Liver (tissue), 9 donors: ENCODE measurements around the gene SCARB1. TPM values are rescaled to one million over a fixed set of nuclear protein-coding genes. Genes with fewer than 3 reads are reported as not detected.

Experiments
- DNase-seq: peaks from one replicate; pipeline ENCODE4 v3.0.0-alpha.2; 2017; ENCODE audit warnings: low spot score
- H3K27ac ChIP-seq, 2 donors: one replicate each; pipeline ENCODE4 v1.7.0; 2013; ENCODE audit warnings: inconsistent platforms in 2 of 2, low read length in 2 of 2, control low read depth in 1 of 2, low read depth in 1 of 2, mild to moderate bottlenecking in 1 of 2
- H3K27me3 ChIP-seq, 4 donors: one replicate each; pipeline versions ENCODE4 v1.6.1 to v1.7.0; 2013; ENCODE audit warnings: low read length in 3 of 4, inconsistent platforms in 1 of 4, mild to moderate bottlenecking in 1 of 4, moderate library complexity in 1 of 4; ENCODE audit not compliant: control insufficient read depth in 4 of 4, insufficient read depth in 4 of 4
- H3K36me3 ChIP-seq, 4 donors: one replicate each; pipeline versions ENCODE4 v1.6.1 to v1.7.0; 2013; ENCODE audit warnings: low read length in 3 of 4, mild to moderate bottlenecking in 3 of 4, low read depth in 1 of 4, moderate library complexity in 1 of 4; ENCODE audit not compliant: control insufficient read depth in 4 of 4, insufficient read depth in 3 of 4
- H3K4me1 ChIP-seq, 4 donors: one replicate each; pipeline versions ENCODE4 v1.6.1 to v1.7.0; 2013; ENCODE audit warnings: low read length in 3 of 4, mild to moderate bottlenecking in 3 of 4, moderate library complexity in 1 of 4; ENCODE audit not compliant: control insufficient read depth in 4 of 4, insufficient read depth in 4 of 4
- H3K4me3 ChIP-seq, 3 donors: one replicate each; pipeline versions ENCODE4 v1.6.1 to v1.7.0; 2013; ENCODE audit warnings: low read length in 3 of 3, control low read depth in 1 of 3, low read depth in 1 of 3, mild to moderate bottlenecking in 1 of 3
- H3K9ac ChIP-seq, 2 donors: one replicate each; pipeline ENCODE4 v1.7.0; 2013; ENCODE audit warnings: low read length in 2 of 2, mild to moderate bottlenecking in 2 of 2, moderate library complexity in 2 of 2, control low read depth in 1 of 2, low read depth in 1 of 2
- H3K9me3 ChIP-seq, 4 donors: one replicate each; pipeline versions ENCODE4 v1.6.1 to v1.7.0; 2013; ENCODE audit warnings: low read length in 3 of 4; ENCODE audit not compliant: control insufficient read depth in 4 of 4
- EGR1 ChIP-seq, 2 donors: IDR thresholded peaks; 2 replicates each; pipeline ENCODE4 v1.6.1; 2016 to 2018; ENCODE audit warnings: antibody characterized with exemption in 2 of 2, low read depth in 2 of 2
- FOXA1 ChIP-seq: IDR thresholded peaks from 2 replicates; pipeline ENCODE4 v1.6.1; 2016; ENCODE audit warnings: antibody characterized with exemption
- FOXA2 ChIP-seq: IDR thresholded peaks from 2 replicates; pipeline ENCODE4 v1.6.1; 2016; ENCODE audit warnings: antibody characterized with exemption
- GABPA ChIP-seq, 2 donors: IDR thresholded peaks in 1 of 2; conservative IDR thresholded peaks in 1 of 2; 2 replicates each; pipeline ENCODE4 v1.6.1; 2016; ENCODE audit warnings: antibody characterized with exemption in 2 of 2, mild to moderate bottlenecking in 1 of 2, moderate library complexity in 1 of 2
- HNF4A ChIP-seq, 2 donors: conservative IDR thresholded peaks; 2 replicates each; pipeline ENCODE4 v1.6.1; 2016; ENCODE audit warnings: antibody characterized with exemption in 2 of 2, mild to moderate bottlenecking in 2 of 2
- HNF4G ChIP-seq: IDR thresholded peaks from 2 replicates; pipeline ENCODE4 v1.6.1; 2016; ENCODE audit warnings: antibody characterized with exemption
- JUND ChIP-seq, 2 donors: IDR thresholded peaks; 2 replicates each; pipeline ENCODE4 v1.6.1; 2016; ENCODE audit warnings: antibody characterized with exemption in 2 of 2
- NR2F2 ChIP-seq: IDR thresholded peaks from 2 replicates; pipeline ENCODE4 v1.6.1; 2016; ENCODE audit warnings: antibody characterized with exemption
- RAD21 ChIP-seq, 2 donors: IDR thresholded peaks; 2 replicates each; pipeline ENCODE4 v1.6.1; 2016; ENCODE audit warnings: antibody characterized with exemption in 2 of 2, mild to moderate bottlenecking in 2 of 2
- RXRA ChIP-seq, 2 donors: IDR thresholded peaks; 2 replicates each; pipeline ENCODE4 v1.6.1; 2017 to 2018; ENCODE audit warnings: antibody characterized with exemption in 2 of 2, mild to moderate bottlenecking in 1 of 2
- SP1 ChIP-seq: IDR thresholded peaks from 2 replicates; pipeline ENCODE4 v1.6.1; 2018; ENCODE audit warnings: antibody characterized with exemption, mild to moderate bottlenecking
- TAF1 ChIP-seq: conservative IDR thresholded peaks from 2 replicates; pipeline ENCODE4 v1.6.1; 2016; ENCODE audit warnings: antibody characterized with exemption, mild to moderate bottlenecking
- YY1 ChIP-seq: IDR thresholded peaks from 2 replicates; pipeline ENCODE4 v1.6.1; 2016; ENCODE audit warnings: antibody characterized with exemption, mild to moderate bottlenecking
- WGBS: extraction: QIAGEN DNeasy Blood & Tissue Kit; methylation state at CpG from one replicate; pipeline ENCODE4 v1.1.7; 2013; 5-methylcytosine and 5-hydroxymethylcytosine counted together
- polyA plus RNA-seq, 2 donors: library from polyadenylated mRNA; stranded (reverse) in 1 of 2; unstranded in 1 of 2; fragments of 200-250 nt in 1 of 2; fragments of >200 nt in 1 of 2; fragmentation: Nextera tagmentation in 1 of 2; extraction: Ambion mirVana in 1 of 2; gene quantifications; one replicate each; pipeline versions ENCODE4 v1.2.1 to v1.2.3, GENCODE V29; 2013 to 2015
- total RNA-seq, 2 donors: library from RNA; depleted of rRNA; stranded (reverse); fragments of >200 nt; gene quantifications; one replicate each; pipeline ENCODE4 v1.2.3, GENCODE V29; 2014
- TF ChIP-seq, protein P1 (sequence below): IDR thresholded peaks from 2 replicates; pipeline ENCODE4 v1.6.1; 2016; ENCODE audit warnings: antibody characterized with exemption
- TF ChIP-seq, protein P2 (sequence below): IDR thresholded peaks from 2 replicates; pipeline ENCODE4 v1.6.1; 2016; ENCODE audit warnings: antibody characterized with exemption, mild to moderate bottlenecking
- TF ChIP-seq, protein P3 (sequence below): fragments of 150-350 bp; IDR thresholded peaks from 2 replicates; pipeline ENCODE4 v1.5.1; 2017; ENCODE audit warnings: improper control_type of control experiment, low read depth, low read length; ENCODE audit not compliant: missing input control
- TF ChIP-seq, protein P4 (sequence below): IDR thresholded peaks from 2 replicates; pipeline ENCODE4 v1.6.1; 2016; ENCODE audit warnings: antibody characterized with exemption
- donor health status: healthy.
- donor health status: healthy.
- donor health status: healthy.
- donor health status: healthy.
- donor health status: healthy.

Gene SCARB1
- total and polyA plus RNA-seq, 4 donors, result 85.3 to 289 (median 141) TPM

DNA sequence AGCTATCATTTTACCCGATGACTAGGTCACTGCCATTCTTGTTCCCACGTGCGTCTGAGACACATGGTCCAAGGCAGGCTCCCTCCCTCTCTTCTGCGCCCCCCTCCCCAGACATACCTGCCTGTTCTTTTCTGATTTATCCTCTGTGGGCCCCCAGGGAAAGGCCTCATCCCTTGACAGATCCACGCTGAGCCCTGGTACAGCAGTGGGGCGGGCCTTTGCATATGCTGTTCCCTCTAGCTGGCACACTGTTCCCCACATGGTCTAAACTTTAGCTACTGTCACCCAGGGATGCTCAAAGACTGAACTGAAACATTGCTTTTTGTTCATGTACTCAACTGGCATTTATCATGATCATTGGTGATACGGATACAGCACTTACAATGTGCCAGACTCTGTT is 122.5 kb downstream of the SCARB1 start:
- Histone ChIP-seq H3K9ac (peak overlapping the region in 1 of 2 donors; percentile 8), H3K27me3 (no peaks in the 10 kb centered on the region), H3K36me3 (no peaks in the 10 kb centered on the region), H3K9me3 (no peaks in the 10 kb centered on the region), H3K4me3 (no peak overlapping the region), H3K4me1 (peaks cover 10 to 40% (median 25%) of the 10 kb centered on the region in 4 donors), H3K27ac (peak overlapping the region; percentile 70 to 80)
- DNase-seq, result no peak
- WGBS, result 91% methylated on average over 7 of the region's 7 CpGs
- TF ChIP-seq, protein P1, sequence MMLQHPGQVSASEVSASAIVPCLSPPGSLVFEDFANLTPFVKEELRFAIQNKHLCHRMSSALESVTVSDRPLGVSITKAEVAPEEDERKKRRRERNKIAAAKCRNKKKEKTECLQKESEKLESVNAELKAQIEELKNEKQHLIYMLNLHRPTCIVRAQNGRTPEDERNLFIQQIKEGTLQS, result no peak
- TF ChIP-seq, protein P2, sequence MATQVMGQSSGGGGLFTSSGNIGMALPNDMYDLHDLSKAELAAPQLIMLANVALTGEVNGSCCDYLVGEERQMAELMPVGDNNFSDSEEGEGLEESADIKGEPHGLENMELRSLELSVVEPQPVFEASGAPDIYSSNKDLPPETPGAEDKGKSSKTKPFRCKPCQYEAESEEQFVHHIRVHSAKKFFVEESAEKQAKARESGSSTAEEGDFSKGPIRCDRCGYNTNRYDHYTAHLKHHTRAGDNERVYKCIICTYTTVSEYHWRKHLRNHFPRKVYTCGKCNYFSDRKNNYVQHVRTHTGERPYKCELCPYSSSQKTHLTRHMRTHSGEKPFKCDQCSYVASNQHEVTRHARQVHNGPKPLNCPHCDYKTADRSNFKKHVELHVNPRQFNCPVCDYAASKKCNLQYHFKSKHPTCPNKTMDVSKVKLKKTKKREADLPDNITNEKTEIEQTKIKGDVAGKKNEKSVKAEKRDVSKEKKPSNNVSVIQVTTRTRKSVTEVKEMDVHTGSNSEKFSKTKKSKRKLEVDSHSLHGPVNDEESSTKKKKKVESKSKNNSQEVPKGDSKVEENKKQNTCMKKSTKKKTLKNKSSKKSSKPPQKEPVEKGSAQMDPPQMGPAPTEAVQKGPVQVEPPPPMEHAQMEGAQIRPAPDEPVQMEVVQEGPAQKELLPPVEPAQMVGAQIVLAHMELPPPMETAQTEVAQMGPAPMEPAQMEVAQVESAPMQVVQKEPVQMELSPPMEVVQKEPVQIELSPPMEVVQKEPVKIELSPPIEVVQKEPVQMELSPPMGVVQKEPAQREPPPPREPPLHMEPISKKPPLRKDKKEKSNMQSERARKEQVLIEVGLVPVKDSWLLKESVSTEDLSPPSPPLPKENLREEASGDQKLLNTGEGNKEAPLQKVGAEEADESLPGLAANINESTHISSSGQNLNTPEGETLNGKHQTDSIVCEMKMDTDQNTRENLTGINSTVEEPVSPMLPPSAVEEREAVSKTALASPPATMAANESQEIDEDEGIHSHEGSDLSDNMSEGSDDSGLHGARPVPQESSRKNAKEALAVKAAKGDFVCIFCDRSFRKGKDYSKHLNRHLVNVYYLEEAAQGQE, result no peak
- TF ChIP-seq, protein P3, sequence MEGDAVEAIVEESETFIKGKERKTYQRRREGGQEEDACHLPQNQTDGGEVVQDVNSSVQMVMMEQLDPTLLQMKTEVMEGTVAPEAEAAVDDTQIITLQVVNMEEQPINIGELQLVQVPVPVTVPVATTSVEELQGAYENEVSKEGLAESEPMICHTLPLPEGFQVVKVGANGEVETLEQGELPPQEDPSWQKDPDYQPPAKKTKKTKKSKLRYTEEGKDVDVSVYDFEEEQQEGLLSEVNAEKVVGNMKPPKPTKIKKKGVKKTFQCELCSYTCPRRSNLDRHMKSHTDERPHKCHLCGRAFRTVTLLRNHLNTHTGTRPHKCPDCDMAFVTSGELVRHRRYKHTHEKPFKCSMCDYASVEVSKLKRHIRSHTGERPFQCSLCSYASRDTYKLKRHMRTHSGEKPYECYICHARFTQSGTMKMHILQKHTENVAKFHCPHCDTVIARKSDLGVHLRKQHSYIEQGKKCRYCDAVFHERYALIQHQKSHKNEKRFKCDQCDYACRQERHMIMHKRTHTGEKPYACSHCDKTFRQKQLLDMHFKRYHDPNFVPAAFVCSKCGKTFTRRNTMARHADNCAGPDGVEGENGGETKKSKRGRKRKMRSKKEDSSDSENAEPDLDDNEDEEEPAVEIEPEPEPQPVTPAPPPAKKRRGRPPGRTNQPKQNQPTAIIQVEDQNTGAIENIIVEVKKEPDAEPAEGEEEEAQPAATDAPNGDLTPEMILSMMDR, result no peak
- TF ChIP-seq JUND (IDR thresholded peaks at IDR 0.05) (no peak), TAF1 (no peak), HNF4G (no peak)

DNA sequence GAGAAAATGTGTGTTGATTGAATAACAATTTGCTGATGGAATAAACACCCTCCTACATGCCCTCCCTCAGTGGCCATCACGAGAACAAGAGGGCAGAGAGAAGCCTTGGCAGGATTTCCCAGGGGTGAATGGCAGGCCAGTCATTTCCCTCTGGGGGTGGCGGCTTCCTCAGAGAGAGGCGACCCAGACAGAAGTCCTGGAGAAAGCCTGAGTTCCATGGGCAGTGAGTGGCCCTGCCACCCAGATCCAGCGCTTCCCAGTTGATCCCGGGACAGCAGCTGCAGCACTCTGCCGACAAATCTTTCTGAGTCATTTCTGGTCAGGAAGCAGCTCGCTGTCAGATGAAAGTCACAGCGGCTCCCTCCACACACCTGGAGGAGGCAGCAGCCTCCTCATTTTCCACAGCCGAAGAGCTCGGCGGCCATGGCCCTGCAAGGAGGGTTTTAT is 123.0 kb downstream of the SCARB1 start:
- Histone ChIP-seq H3K27ac (peak overlapping the region; percentile 70 to 80), H3K9ac (peak overlapping the region in 1 of 2 donors; percentile 8), H3K9me3 (no peaks in the 10 kb centered on the region), H3K4me3 (no peak overlapping the region), H3K36me3 (no peaks in the 10 kb centered on the region), H3K27me3 (no peaks in the 10 kb centered on the region), H3K4me1 (peaks cover 11 to 36% (median 23%) of the 10 kb centered on the region in 4 donors)
- DNase-seq, result no peak
- WGBS, result 23% methylated on average over 11 of the region's 11 CpGs
- TF ChIP-seq RAD21 (IDR thresholded peaks at IDR 0.05) (peak; percentile 49 to 57), HNF4G (no peak), NR2F2 (peak; percentile 69), RXRA (IDR thresholded peaks at IDR 0.05) (peak; percentile 99), SP1 (peak; percentile 72), EGR1 (IDR thresholded peaks at IDR 0.05; ENCODE audit: low read depth in 2 of 2) (peak in 1 of 2 donors; percentile 44), HNF4A (conservative IDR thresholded peaks at IDR 0.05) (peak; percentile 50 to 56), JUND (IDR thresholded peaks at IDR 0.05) (peak; percentile 45 to 70), YY1 (peak; percentile 63), FOXA1 (peak; percentile 22), GABPA (IDR thresholded peaks at IDR 0.05 in 1 of 2, conservative IDR thresholded peaks at IDR 0.05 in 1 of 2) (peak in 1 of 2 donors; percentile 22), FOXA2 (peak; percentile 12)
- TF ChIP-seq, protein P4, sequence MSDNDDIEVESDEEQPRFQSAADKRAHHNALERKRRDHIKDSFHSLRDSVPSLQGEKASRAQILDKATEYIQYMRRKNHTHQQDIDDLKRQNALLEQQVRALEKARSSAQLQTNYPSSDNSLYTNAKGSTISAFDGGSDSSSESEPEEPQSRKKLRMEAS, result no peak
- TF ChIP-seq, protein P1, result no peak
- TF ChIP-seq, protein P3, result no peak
- TF ChIP-seq, protein P2, result peak; percentile 54
